ENCODE results near the gene ATL1. TPM values are rescaled to one million over a fixed set of nuclear protein-coding genes. Genes with fewer than 3 reads are reported as not detected.

The ATL1 gene
- total and polyA plus RNA-seq, 2 of the 8 experiments (the other 6 are each of a cell fraction or from before 2014, with no cell fraction given): 4.0 to 5.9 TPM

DNA sequence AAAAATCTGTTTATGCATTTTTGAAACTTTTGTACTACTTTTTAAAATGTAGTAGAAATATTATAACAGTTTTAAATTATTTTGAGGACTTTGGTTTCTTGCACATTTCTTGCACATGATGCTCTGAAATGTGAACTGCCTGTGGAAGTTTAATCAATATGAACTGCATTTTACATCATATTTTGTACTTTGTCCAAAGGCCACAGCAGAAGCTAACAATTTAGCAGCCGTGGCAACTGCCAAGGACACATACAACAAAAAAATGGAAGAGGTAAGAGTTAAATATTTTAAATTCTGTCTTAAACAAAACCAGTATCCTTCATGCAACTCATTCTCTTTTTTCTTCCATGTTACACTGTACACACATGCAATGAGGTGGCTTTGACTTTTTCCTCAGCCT lies 63.0 kb downstream of the ATL1 start (continued):
- TF ChIP-seq, protein P1, sequence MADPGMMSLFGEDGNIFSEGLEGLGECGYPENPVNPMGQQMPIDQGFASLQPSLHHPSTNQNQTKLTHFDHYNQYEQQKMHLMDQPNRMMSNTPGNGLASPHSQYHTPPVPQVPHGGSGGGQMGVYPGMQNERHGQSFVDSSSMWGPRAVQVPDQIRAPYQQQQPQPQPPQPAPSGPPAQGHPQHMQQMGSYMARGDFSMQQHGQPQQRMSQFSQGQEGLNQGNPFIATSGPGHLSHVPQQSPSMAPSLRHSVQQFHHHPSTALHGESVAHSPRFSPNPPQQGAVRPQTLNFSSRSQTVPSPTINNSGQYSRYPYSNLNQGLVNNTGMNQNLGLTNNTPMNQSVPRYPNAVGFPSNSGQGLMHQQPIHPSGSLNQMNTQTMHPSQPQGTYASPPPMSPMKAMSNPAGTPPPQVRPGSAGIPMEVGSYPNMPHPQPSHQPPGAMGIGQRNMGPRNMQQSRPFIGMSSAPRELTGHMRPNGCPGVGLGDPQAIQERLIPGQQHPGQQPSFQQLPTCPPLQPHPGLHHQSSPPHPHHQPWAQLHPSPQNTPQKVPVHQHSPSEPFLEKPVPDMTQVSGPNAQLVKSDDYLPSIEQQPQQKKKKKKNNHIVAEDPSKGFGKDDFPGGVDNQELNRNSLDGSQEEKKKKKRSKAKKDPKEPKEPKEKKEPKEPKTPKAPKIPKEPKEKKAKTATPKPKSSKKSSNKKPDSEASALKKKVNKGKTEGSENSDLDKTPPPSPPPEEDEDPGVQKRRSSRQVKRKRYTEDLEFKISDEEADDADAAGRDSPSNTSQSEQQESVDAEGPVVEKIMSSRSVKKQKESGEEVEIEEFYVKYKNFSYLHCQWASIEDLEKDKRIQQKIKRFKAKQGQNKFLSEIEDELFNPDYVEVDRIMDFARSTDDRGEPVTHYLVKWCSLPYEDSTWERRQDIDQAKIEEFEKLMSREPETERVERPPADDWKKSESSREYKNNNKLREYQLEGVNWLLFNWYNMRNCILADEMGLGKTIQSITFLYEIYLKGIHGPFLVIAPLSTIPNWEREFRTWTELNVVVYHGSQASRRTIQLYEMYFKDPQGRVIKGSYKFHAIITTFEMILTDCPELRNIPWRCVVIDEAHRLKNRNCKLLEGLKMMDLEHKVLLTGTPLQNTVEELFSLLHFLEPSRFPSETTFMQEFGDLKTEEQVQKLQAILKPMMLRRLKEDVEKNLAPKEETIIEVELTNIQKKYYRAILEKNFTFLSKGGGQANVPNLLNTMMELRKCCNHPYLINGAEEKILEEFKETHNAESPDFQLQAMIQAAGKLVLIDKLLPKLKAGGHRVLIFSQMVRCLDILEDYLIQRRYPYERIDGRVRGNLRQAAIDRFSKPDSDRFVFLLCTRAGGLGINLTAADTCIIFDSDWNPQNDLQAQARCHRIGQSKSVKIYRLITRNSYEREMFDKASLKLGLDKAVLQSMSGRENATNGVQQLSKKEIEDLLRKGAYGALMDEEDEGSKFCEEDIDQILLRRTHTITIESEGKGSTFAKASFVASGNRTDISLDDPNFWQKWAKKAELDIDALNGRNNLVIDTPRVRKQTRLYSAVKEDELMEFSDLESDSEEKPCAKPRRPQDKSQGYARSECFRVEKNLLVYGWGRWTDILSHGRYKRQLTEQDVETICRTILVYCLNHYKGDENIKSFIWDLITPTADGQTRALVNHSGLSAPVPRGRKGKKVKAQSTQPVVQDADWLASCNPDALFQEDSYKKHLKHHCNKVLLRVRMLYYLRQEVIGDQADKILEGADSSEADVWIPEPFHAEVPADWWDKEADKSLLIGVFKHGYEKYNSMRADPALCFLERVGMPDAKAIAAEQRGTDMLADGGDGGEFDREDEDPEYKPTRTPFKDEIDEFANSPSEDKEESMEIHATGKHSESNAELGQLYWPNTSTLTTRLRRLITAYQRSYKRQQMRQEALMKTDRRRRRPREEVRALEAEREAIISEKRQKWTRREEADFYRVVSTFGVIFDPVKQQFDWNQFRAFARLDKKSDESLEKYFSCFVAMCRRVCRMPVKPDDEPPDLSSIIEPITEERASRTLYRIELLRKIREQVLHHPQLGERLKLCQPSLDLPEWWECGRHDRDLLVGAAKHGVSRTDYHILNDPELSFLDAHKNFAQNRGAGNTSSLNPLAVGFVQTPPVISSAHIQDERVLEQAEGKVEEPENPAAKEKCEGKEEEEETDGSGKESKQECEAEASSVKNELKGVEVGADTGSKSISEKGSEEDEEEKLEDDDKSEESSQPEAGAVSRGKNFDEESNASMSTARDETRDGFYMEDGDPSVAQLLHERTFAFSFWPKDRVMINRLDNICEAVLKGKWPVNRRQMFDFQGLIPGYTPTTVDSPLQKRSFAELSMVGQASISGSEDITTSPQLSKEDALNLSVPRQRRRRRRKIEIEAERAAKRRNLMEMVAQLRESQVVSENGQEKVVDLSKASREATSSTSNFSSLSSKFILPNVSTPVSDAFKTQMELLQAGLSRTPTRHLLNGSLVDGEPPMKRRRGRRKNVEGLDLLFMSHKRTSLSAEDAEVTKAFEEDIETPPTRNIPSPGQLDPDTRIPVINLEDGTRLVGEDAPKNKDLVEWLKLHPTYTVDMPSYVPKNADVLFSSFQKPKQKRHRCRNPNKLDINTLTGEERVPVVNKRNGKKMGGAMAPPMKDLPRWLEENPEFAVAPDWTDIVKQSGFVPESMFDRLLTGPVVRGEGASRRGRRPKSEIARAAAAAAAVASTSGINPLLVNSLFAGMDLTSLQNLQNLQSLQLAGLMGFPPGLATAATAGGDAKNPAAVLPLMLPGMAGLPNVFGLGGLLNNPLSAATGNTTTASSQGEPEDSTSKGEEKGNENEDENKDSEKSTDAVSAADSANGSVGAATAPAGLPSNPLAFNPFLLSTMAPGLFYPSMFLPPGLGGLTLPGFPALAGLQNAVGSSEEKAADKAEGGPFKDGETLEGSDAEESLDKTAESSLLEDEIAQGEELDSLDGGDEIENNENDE (IDR thresholded peaks at IDR 0.05; ENCODE audit: insufficient replicate concordance, low read length): no peak
- TF ChIP-seq RAD21 (IDR thresholded peaks at IDR 0.05 in 1 of 2, conservative IDR thresholded peaks at IDR 0.05 in 1 of 2; ENCODE audit: low read depth in 2 of 2, low read length in 2 of 2) (no peak), CBX5 (IDR thresholded peaks at IDR 0.05; ENCODE audit: low read depth, low read length) (no peak), EGR1 (IDR thresholded peaks at IDR 0.05; ENCODE audit: borderline replicate concordance, low read depth, low read length) (no peak), KDM4A (IDR thresholded peaks at IDR 0.05; ENCODE audit: low read depth, low read length, severe bottlenecking) (no peak), SAP30 (IDR thresholded peaks at IDR 0.05; ENCODE audit: insufficient read depth, insufficient replicate concordance, low read length) (no peak), RXRA (IDR thresholded peaks at IDR 0.05; ENCODE audit: insufficient read depth, low read depth, low read length) (no peak), HDAC6 (IDR thresholded peaks at IDR 0.05; ENCODE audit: low read depth, low read length) (no peak), TBP (IDR thresholded peaks at IDR 0.05; ENCODE audit: low read depth, low read length) (no peak)

All from H1 (cell line).